ENCODE results near the gene CEP120.
"Not testable (repeated sequence)": the region's sequence is repeated elsewhere in the genome, so short reads cannot be mapped to it uniquely, and the experiment has no call there.

The CEP120 gene

GRCh38 chr5:123400870-123401291 is 22.3 kb downstream of the CEP120 start:
- not testable (repeated sequence) for H3K4me3 ChIP-seq (ENCODE audit: low read depth, low read length); DNase-seq (ENCODE audit: low read depth)

GRCh38 chr5:123398058-123398733 is 25.0 kb downstream of the CEP120 start:
- no peak overlapping the region for H3K4me3 ChIP-seq (ENCODE audit: low read depth, low read length)
- DNase-seq (ENCODE audit: low read depth) = no peak

GRCh38 chr5:123397538-123397937 is 25.7 kb downstream of the CEP120 start:
- DNase-seq (ENCODE audit: low read depth) = no peak
- no peak overlapping the region for H3K4me3 ChIP-seq (ENCODE audit: low read depth, low read length)

GRCh38 chr5:123391009-123391408 is 32.2 kb downstream of the CEP120 start:
- DNase-seq (ENCODE audit: low read depth) = no peak
- H3K4me3 ChIP-seq (ENCODE audit: low read depth, low read length) = no peak overlapping the region

- H3K4me3 ChIP-seq (ENCODE audit: low read depth, low read length) = no peak overlapping the region
- no peak for DNase-seq (ENCODE audit: low read depth)
Measured at GRCh38 chr5:123389794-123390193, 33.4 kb downstream of the CEP120 start.

- H3K4me3 ChIP-seq (ENCODE audit: low read depth, low read length) = no peak overlapping the region
- no peak for DNase-seq (ENCODE audit: low read depth)
Measured at GRCh38 chr5:123387313-123387712, 35.9 kb downstream of the CEP120 start.

- DNase-seq (ENCODE audit: low read depth) = no peak
- H3K4me3 ChIP-seq (ENCODE audit: low read depth, low read length) = no peak overlapping the region
Measured at GRCh38 chr5:123382252-123382651, 41.0 kb downstream of the CEP120 start.

- no peak overlapping the region for H3K4me3 ChIP-seq (ENCODE audit: low read depth, low read length)
- no peak for DNase-seq (ENCODE audit: low read depth)
Measured at GRCh38 chr5:123371575-123372179, 51.5 kb downstream of the CEP120 start.

- DNase-seq (ENCODE audit: low read depth) = no peak
- H3K4me3 ChIP-seq (ENCODE audit: low read depth, low read length) = no peak overlapping the region
Measured at GRCh38 chr5:123369371-123369968, 53.7 kb downstream of the CEP120 start.

GRCh38 chr5:123367739-123368138 is 55.5 kb downstream of the CEP120 start:
- DNase-seq (ENCODE audit: low read depth) = no peak
- no peak overlapping the region for H3K4me3 ChIP-seq (ENCODE audit: low read depth, low read length)

- no peak for DNase-seq (ENCODE audit: low read depth)
- H3K4me3 ChIP-seq (ENCODE audit: low read depth, low read length) = no peak overlapping the region
Measured at GRCh38 chr5:123365156-123365555, 58.0 kb downstream of the CEP120 start.

GRCh38 chr5:123364441-123365155 is 58.6 kb downstream of the CEP120 start:
- no peak for DNase-seq (ENCODE audit: low read depth)
- no peak overlapping the region for H3K4me3 ChIP-seq (ENCODE audit: low read depth, low read length)

GRCh38 chr5:123360910-123361309 is 62.3 kb downstream of the CEP120 start:
- DNase-seq (ENCODE audit: low read depth) = no peak

GRCh38 chr5:123360201-123360571 is 63.0 kb downstream of the CEP120 start:
- no peak for DNase-seq (ENCODE audit: low read depth)

More at GRCh38 chr5:123360910-123361309, 62.3 kb downstream of the CEP120 start:
- no peak overlapping the region for H3K4me3 ChIP-seq (ENCODE audit: low read depth, low read length)

GRCh38 chr5:123359454-123360200 is 63.6 kb downstream of the CEP120 start:
- H3K4me3 ChIP-seq (ENCODE audit: low read depth, low read length) = no peak overlapping the region
- no peak for DNase-seq (ENCODE audit: low read depth)

More at GRCh38 chr5:123360201-123360571, 63.0 kb downstream of the CEP120 start:
- no peak overlapping the region for H3K4me3 ChIP-seq (ENCODE audit: low read depth, low read length)

GRCh38 chr5:123358751-123359150 is 64.5 kb downstream of the CEP120 start:
- no peak for DNase-seq (ENCODE audit: low read depth)

GRCh38 chr5:123358304-123358703 is 64.9 kb downstream of the CEP120 start:
- no peak overlapping the region for H3K4me3 ChIP-seq (ENCODE audit: low read depth, low read length)
- DNase-seq (ENCODE audit: low read depth) = no peak

More at GRCh38 chr5:123358751-123359150, 64.5 kb downstream of the CEP120 start:
- no peak overlapping the region for H3K4me3 ChIP-seq (ENCODE audit: low read depth, low read length)

- no peak for DNase-seq (ENCODE audit: low read depth)
- H3K4me3 ChIP-seq (ENCODE audit: low read depth, low read length) = no peak overlapping the region
Measured at GRCh38 chr5:123351820-123352219, 71.4 kb downstream of the CEP120 start.

- H3K4me3 ChIP-seq (ENCODE audit: low read depth, low read length) = no peak overlapping the region
- no peak for DNase-seq (ENCODE audit: low read depth)
Measured at GRCh38 chr5:123351240-123351639, 72.0 kb downstream of the CEP120 start.

Data from skeletal muscle cell (primary cell).